Measurements from ENCODE around the gene ZFP36L2.
A peak's percentile ranks its signal among the peaks of the same experiment; 100 is the strongest.

The ZFP36L2 gene

GRCh38 chr2:43210467-43211303 is 15.7 kb downstream of the ZFP36L2 start:
- no peak for FAIRE-seq
- DNase-seq (ENCODE audit: low spot score) = peak; percentile 43

- DNase-seq (ENCODE audit: low spot score) (no peak), FAIRE-seq (no peak)
These were observed 16.3 kb downstream of the ZFP36L2 start for GRCh38 chr2:43210125-43210466.

- DNase-seq (ENCODE audit: low spot score) (no peak), FAIRE-seq (no peak)
These were observed 17.1 kb downstream of the ZFP36L2 start for GRCh38 chr2:43209204-43209717.

- FAIRE-seq = no peak
- no peak for DNase-seq (ENCODE audit: low spot score)
These were observed 18.7 kb downstream of the ZFP36L2 start for GRCh38 chr2:43207553-43208300.

GRCh38 chr2:43206602-43207001 is 19.8 kb downstream of the ZFP36L2 start:
- DNase-seq (ENCODE audit: low spot score) = no peak
- no peak for FAIRE-seq

- DNase-seq (ENCODE audit: low spot score) (no peak), FAIRE-seq (no peak)
These were observed 23.0 kb downstream of the ZFP36L2 start for GRCh38 chr2:43203373-43203772.

GRCh38 chr2:43202289-43202688 is 24.1 kb downstream of the ZFP36L2 start:
- no peak for DNase-seq (ENCODE audit: low spot score)
- FAIRE-seq = no peak

- FAIRE-seq (no peak), DNase-seq (ENCODE audit: low spot score) (no peak)
These were observed 24.9 kb downstream of the ZFP36L2 start for GRCh38 chr2:43201497-43201896.

GRCh38 chr2:43201016-43201415 is 25.4 kb downstream of the ZFP36L2 start:
- no peak for FAIRE-seq
- DNase-seq (ENCODE audit: low spot score) = no peak

- peak; percentile 83 for DNase-seq (ENCODE audit: low spot score)
- no peak for FAIRE-seq
These were observed 26.6 kb downstream of the ZFP36L2 start for GRCh38 chr2:43199492-43200488.

- no peak for FAIRE-seq
- DNase-seq (ENCODE audit: low spot score) = no peak
These were observed 28.1 kb downstream of the ZFP36L2 start for GRCh38 chr2:43198263-43198662.

- no peak for FAIRE-seq
- no peak for DNase-seq (ENCODE audit: low spot score)
These were observed 28.9 kb downstream of the ZFP36L2 start for GRCh38 chr2:43197588-43197896.

- no peak for DNase-seq (ENCODE audit: low spot score)
- FAIRE-seq = no peak
These were observed 29.4 kb downstream of the ZFP36L2 start for GRCh38 chr2:43196768-43197587.

- DNase-seq (ENCODE audit: low spot score) = no peak
- FAIRE-seq = no peak
These were observed 32.1 kb downstream of the ZFP36L2 start for GRCh38 chr2:43194121-43194869.

- FAIRE-seq = no peak
These were observed 32.7 kb downstream of the ZFP36L2 start for GRCh38 chr2:43193652-43194120.

GRCh38 chr2:43192744-43193651 is 33.4 kb downstream of the ZFP36L2 start:
- DNase-seq (ENCODE audit: low spot score) = no peak
- no peak for FAIRE-seq

More at GRCh38 chr2:43193652-43194120, 32.7 kb downstream of the ZFP36L2 start:
- DNase-seq (ENCODE audit: low spot score) = no peak

GRCh38 chr2:43191947-43192516 is 34.4 kb downstream of the ZFP36L2 start:
- no peak for FAIRE-seq

GRCh38 chr2:43190311-43191052 is 35.9 kb downstream of the ZFP36L2 start:
- no peak for FAIRE-seq
- DNase-seq (ENCODE audit: low spot score) = no peak

More at GRCh38 chr2:43191947-43192516, 34.4 kb downstream of the ZFP36L2 start:
- no peak for DNase-seq (ENCODE audit: low spot score)
